NK-92 (cell line): ENCODE results near the gene LTA4H.
"Not testable (repeated sequence)": the region's sequence is repeated elsewhere in the genome, so short reads cannot be mapped to it uniquely, and the experiment has no call there.

Source experiments
- DNase-seq: peaks from one replicate; lab custom pipeline; 2025; ENCODE audit not compliant: unreplicated experiment; lab: John Stamatoyannopoulos, UW

Gene LTA4H

GRCh38 chr12:96035283-96036236, at the start of gene LTA4H:
Gene LTA4H (minus strand): TSS chr12:96035587. CDS start chr12:96035519, 68 bp downstream.
- peak; percentile 79 for DNase-seq

- no peak for DNase-seq
Observed at GRCh38 chr12:96084624-96085023, 49.2 kb upstream of the LTA4H start.

GRCh38 chr12:96083020-96083719, 47.8 kb upstream of the LTA4H start:
- DNase-seq, result no peak

GRCh38 chr12:96081596-96081995, 46.2 kb upstream of the LTA4H start:
- no peak for DNase-seq

- no peak for DNase-seq
Observed at GRCh38 chr12:96078231-96079135, 43.1 kb upstream of the LTA4H start.

GRCh38 chr12:96077081-96077480, 41.7 kb upstream of the LTA4H start:
- DNase-seq, result no peak

GRCh38 chr12:96075560-96075959, 40.2 kb upstream of the LTA4H start:
- DNase-seq, result no peak

- DNase-seq, result no peak
Observed at GRCh38 chr12:96073346-96074330, 38.3 kb upstream of the LTA4H start.

DNA sequence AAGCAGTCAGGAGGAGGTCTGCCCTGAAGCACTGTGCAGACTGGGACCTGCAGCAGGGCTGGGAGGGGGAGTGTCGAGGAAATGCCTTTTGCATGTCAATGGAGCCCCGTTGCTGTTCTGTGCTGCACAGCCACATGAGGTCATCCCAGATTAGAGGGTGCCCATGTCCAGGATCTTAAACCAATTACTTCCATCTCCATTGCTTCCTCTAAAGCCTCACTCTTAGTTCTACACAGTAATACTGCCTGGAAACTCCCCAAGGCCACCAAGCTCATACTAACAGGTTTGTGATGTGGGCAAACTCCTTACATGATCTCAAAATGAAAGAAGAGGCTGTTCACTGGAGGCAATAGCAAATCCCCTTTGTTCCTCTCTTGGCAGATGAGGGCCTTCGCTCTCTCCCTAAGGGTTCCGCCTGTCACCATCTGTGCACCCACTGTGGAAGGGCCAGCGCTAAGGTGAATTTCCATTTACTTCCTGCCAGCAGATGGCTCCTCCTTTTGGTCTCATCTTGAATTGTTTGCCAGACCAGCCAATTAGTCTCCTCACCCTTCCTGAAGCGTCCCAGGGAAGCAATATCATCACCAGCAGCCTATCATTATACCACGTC, 35.4 kb upstream of the LTA4H start:
- DNase-seq, result no peak

DNA sequence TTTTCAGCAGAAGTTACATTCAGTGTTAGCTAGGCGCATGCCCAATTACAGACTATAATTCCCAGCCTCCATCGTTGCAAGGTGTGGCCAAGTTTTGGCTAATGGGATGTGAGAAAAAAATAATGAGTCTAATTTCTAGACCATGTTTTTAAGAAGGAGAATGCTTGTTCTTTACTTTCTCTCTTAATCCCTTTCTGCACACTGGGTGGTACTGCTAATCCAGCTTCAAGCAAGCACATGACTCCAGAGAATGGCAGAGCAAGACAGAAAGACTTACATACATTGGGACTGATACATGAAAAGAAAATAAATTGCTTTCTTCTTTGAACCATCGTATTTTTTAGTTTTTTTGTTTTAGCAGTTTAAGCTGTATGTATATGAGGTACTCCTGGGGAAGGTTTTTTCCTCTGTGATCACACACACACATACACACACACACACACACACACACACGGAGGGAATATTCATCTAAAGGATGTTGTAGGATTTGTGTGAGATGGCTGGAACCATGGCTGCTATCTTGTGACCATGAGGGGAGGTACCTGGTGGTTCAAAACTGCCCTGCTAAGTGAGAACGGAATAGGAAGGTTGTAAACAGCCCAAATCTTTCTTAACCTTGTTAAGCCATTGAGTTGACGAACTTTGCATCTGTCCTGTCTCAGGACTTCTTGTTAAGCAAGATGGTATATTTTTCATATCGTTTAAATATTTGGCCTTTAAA, 34.3 kb upstream of the LTA4H start:
- no peak for DNase-seq

DNA sequence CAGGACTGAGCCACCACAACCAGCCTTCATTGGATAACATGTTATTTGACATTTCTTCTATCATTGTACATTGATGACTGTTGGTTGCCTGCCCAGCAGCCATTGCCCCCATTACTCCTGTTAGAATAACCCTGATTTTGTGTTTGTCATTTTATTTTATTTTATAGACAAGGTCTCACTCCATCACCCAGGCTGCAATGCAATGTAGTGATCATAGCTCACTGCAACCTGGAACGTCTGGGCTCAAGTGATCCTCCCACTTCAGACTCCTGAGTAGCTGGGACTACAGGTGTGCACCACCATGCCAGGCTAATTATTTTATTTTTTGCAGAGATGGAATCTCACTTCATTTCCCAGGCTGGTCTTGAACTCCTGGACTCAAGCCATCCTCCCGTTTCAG, 33.2 kb upstream of the LTA4H start:
- no peak for DNase-seq

DNA sequence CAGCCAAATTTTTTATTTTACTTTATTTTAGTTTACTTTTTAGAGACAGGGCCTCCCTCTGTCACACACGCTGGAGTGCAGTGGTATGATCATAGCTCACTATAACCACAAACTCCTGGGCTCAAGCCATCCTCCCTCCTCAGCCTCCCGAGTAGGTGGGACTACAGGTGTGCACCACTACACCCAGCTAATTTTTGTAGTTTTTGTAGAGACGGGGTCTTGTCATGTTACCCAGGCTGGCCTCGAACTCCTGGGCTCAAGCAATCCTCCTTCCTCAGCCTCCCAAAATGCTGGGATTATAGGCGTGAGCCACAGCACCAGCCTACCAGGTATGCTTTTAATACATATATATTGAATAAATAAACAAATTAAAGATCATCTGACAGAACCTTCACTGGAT, 32.7 kb upstream of the LTA4H start:
- no peak for DNase-seq

DNA sequence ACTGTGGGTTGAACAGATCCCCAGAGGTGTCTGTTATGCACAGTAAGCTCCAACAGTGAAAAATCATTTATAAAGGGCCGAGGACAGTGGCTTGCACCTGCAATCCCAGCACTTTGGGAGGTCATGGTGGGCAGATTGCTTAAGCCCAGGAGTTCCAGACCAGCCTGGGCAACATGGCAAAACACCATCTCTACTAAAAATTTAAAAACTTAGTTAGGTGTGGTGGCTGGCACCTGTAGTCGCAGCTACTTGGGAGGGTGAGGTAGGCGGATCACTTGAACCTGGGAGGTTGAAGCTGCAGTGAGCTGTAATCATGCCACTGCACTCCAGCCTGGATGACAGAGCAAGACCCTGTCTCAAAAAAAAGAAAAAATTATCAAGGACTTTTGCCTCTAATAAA, 30.4 kb upstream of the LTA4H start:
- DNase-seq, result not testable (repeated sequence)

DNA sequence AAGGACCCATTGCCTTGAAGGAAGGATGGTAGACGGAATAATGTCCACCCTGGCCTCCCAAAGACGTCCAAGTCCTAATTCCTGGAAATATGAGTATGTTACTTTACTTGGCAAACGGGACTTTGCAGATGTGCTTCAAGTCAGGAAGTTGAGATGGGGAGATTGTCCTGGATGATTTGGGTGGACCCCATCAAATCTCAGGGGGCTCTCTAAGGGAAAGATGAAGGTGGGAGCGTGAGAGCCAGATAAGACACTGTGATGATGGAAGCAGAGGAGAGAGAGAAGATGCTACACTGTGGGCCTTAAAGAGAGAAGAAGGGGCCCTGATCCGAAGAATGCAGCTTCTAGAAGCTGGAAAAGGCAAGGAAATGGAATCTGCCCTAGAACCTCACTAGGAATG, 29.6 kb upstream of the LTA4H start:
- no peak for DNase-seq

DNA sequence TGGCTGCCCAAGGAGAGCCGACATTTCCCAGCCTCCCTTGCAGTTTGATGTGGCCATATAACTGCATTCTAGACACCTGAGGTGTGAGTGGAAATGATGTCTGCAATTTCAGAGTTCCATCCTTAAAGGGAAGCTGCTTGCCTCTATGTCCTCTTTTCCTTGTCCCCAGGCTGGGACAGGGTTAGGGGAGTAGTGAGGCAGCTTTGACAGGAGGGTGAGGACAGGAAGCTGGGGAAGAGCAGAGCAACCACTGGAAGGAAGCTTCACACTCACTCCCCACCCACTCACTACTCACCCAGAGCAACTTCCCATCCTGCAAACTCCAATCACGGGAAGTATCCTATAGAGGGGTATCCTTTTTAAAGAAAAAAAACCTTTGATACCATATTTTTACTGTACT, 28.9 kb upstream of the LTA4H start:
- no peak for DNase-seq

DNA sequence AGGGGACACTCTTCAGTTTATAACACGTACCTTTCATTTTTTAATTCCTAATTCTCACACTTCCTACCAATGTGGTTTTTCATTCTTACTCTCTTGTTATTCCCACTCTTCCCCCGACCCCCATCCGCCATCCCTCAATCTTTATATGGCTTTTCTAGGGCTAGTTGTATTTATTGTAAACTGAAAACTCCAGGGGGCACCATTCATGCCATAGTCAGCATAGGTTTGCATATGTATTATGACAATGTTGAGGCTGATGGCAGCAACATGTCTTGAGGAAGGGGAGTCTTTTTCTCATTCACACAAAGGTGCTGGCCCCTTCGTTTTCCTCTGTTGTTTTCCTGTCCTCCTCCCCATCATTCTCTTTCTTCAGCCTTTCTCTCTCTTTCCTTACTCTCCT, 27.7 kb upstream of the LTA4H start:
- DNase-seq, result no peak

DNA sequence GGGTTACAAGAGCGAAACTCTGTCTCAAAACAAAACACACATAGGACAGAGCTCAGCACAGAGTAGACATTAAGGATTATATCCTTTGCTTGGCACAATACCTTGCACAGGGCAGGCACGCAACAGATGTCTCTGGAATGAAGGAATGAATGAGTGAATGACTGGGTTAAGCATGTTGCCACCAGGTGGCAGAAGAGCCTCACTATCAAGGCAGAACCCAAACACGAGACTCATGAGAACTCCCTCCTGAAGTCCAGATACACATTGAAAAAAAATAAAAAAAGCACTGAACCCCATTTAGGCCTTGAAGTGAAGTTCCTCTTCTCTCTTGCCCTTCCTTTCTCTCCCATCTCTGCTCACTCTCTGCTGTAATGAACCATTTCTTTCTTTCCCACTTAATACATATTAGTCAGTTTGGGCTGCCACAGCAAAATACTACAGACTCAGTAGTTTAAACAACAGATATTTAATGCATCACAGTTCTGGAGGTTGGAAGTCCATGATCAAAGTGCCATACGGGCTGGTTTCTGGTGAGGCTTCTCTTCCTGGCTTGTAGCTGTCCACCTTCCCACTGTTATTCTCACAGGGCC, 26.6 kb upstream of the LTA4H start:
- no peak for DNase-seq

- no peak for DNase-seq
Observed at GRCh38 chr12:96061323-96061722, 25.9 kb upstream of the LTA4H start.

DNA sequence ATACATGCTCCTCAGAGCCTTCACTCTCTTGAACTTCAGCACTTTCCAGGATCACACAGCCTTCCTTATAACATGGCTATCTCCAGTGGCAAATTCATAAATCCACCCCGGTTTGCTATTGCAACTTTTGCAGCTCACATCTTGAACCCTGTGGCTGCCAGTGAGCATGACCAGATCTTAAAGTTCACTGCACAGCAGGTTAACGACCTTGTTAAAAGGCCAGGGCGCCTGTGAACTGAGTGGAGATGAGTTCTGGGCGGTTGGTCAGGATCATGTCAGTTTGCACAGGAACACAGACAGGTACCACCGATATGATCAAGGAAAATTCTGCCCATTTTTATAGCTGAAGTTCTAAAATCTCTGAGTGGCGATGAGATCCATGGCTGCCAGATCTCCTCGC, 24.7 kb upstream of the LTA4H start:
- DNase-seq, result no peak
